Stimulated activated CD8-positive, alpha-beta memory T cell treated with anti-CD3 and anti-CD28 coated beads, Interleukin-15, amount 100 ng/mL, for 1 hour (primary cell): Measurements from ENCODE around the gene RERE.
"Not testable (repeated sequence)": the region's sequence is repeated elsewhere in the genome, so short reads cannot be mapped to it uniquely, and the experiment has no call there.

Experiments used
- DNase-seq: peaks from one replicate; pipeline ENCODE4 v3.0.0-alpha.2; 2020; ENCODE audit warnings: low read depth

RERE gene

GRCh38 chr1:8639148-8639547 lies 178.3 kb downstream of the RERE start:
- no peak for DNase-seq

GRCh38 chr1:8633741-8634501 lies 183.5 kb downstream of the RERE start:
- no peak for DNase-seq

DNA sequence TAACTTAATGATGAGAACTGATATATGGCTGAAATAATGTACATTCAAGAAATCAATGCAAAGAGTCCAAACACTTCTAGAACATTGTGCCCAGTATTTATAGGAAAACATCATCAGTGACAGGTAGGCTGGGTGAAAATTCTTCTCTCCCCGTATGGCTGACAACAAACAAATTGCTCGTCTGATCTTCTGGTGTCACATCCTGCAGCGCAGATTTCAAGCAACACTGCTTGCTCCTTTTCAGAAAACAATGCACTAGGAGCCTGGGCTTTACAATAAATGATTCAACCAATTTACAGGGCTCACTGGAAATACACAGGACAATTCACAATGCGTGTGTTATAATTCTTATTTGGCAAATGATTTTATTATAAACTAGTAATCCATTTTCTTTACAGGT lies 185.3 kb downstream of the RERE start:
- no peak for DNase-seq

- no peak for DNase-seq
These were observed 186.3 kb downstream of the RERE start for GRCh38 chr1:8631163-8631562.

DNA sequence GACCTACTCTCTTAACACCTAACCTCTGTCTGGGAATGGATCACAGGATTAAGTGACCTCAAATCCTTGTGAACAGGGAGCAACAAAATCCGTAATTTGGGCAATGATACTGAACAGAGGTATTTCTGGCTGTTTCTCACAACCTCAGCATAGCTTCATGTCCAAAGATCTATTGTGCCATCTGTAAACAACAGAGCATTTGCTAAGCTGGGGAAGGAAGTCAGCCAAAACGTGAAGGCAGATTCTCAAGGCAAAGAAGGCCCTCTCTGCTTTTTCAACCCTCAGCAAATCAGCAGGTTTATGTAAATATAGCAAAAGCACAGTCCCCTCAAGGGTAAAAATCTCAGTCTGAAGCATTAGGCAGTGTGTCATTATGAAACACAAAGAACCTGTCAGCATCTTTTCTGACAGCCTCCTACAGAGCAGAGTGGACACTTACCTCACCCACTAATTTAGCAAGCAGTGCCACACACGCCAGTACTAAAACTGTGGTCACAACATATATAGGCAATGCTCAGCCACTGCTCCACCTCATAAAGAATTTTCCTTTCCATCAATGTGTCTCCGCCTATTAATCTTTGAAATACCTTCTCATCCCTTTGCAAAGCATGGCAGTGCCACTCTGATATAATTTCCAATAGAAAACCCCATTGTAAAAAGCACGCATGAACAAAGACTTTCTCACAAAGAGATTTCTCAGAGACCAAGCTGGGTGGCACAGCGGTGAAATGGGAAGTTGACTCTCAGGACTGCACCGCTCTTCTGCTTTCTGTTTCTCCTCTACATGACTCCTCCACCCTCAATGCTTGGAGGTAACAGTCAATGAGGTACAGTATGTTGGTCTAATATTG lies 188.0 kb downstream of the RERE start:
- DNase-seq, result no peak

GRCh38 chr1:8628606-8629005 lies 188.8 kb downstream of the RERE start:
- no peak for DNase-seq

DNA sequence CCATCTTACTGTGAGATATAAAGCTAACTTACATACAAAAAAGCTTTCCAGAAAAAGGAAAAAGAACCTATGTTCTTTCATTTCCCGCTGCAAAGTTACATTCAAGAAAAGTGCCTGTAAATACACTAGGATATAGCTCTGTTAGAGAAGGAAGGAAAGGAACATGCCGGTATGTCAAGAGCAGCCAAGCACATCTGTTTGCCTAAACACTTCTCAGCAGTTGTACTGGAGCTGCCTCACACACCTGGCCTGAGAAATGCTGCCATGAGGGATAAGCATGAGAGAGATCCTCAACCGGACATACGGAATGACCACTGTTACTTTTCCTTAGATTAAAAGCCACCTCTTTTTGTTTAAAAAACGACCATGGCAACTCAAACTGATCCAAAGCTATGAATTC lies 189.7 kb downstream of the RERE start:
- no peak for DNase-seq

DNA sequence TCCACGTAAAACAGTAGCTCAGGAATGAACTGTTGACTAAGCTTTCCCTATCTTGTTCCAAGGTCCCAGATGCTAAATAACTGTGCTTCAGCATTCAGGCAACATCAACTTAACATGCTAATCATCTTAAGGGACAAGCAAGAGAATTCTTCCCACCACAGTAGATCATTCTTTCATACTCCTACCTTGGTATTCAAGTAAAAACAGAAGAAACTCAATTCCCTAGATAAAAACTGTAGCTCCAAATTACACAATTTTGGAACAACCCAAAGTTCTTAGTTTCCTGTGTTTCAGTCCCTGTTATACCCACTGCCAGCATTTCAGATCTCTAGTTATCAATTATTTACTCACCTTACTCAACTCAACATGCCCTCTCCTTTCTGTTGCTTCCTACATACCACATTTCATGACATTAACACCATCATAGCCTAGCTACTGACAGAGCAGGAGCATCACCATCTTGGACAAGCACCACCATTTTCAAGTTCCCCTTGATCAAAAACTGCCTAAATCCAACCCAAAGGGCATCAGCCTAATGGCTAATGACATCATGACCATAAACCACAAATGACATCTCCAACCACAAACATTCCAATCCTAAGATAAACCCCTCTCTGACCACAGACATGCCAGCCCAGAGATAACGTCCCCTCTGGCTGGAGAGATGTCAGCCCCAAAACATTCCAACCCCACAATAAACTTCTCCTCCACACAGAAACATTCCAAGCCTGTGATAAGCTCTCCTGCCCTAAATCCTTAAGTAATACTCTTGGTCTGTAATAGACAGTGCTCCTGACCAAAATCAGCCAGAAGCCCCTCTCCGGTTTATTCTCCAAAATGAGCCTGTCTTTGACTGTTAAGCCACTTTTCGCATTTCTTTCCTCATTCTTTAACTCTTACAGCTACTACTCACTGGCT lies 191.2 kb downstream of the RERE start:
- DNase-seq, result no peak

DNA sequence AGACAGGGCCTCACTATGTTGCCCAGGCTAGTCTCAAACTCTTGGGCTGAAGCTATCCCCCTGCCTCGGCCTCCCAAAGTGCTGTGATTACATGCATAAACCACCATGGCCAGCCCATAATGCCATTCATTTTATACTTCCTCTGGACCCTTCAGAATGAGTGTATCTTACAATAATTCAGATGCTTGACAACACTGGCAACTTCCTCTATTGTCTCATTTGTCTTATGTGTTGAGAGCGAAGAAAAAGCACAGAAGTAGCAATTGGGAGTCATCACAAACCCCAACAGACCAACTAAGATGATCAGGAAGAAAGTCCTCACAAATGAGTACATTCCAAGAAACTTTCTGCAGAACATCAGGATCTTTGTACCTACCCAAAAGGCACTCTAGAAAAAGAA lies 191.9 kb downstream of the RERE start:
- DNase-seq, result no peak

- DNase-seq, result not testable (repeated sequence)
These were observed 193.7 kb downstream of the RERE start for GRCh38 chr1:8623651-8624192.

DNA sequence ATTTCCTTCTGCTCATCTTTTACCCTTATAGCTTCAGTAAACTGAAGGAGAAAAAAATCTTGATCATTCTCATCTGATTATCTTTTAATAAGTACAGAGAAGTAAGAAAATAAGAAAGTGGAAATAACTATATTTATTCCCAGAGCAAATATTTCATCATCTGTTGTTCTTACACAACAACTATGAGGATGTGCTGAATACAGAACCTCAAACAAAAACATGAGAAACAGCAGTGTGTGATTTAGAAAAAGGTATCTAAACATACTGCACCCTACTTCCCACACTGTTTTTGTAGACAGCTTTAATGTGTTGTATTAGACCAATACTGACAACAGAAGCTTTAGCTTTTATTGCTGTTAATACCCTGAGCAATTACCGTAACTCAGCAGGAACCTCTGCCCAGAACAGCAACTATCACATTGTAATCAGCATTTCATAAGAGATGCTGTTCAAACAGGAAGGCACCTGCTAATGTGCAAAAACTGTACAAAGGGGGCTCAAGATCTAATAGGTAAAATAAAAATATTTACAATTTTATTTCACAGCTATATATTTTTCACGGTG lies 195.6 kb downstream of the RERE start:
- not testable (repeated sequence) for DNase-seq

- DNase-seq, result not testable (repeated sequence)
These were observed 196.3 kb downstream of the RERE start for GRCh38 chr1:8621034-8621582.

- not testable (repeated sequence) for DNase-seq
These were observed 197.4 kb downstream of the RERE start for GRCh38 chr1:8619917-8620502.

GRCh38 chr1:8619419-8619818 lies 198.0 kb downstream of the RERE start:
- not testable (repeated sequence) for DNase-seq

- not testable (repeated sequence) for DNase-seq
These were observed 200.6 kb downstream of the RERE start for GRCh38 chr1:8616791-8617190.

GRCh38 chr1:8611634-8612515 lies 205.6 kb downstream of the RERE start:
- not testable (repeated sequence) for DNase-seq

GRCh38 chr1:8607906-8608305 lies 209.5 kb downstream of the RERE start:
- DNase-seq, result no peak

- no peak for DNase-seq
These were observed 213.1 kb downstream of the RERE start for GRCh38 chr1:8604041-8604945.

DNA sequence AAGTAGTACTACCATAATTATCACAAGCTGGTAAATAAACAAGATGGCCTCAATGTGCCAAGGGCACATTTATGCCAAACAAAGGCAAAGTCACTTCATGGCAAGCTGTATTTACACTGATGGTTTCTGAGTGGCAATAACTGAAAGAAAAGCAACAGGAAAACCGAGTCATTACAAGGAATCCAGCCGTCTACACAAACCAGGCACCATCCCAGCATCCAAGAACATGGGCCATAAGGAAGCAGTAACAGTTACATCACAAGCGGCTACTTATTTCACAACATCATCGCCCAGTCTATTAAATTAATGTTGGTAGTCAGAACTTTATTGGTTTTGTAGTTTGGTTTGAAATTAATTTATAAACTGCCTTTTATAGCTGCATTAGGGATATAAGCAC lies 214.2 kb downstream of the RERE start:
- no peak for DNase-seq
